UCSD-AML1 (cell line): Measurements from ENCODE around the gene AVEN.

Source experiments
- DNase-seq: peaks from one replicate; lab custom pipeline; 2025; ENCODE audit not compliant: unreplicated experiment; lab: John Stamatoyannopoulos, UW

The AVEN gene

GRCh38 chr15:33923446-33923845 lies 115.6 kb downstream of the AVEN start:
- DNase-seq = no peak

- no peak for DNase-seq
Measured at GRCh38 chr15:33915571-33916407, 123.2 kb downstream of the AVEN start.

- DNase-seq = no peak
Measured at GRCh38 chr15:33913459-33913858, 125.5 kb downstream of the AVEN start.

- DNase-seq = no peak
Measured at GRCh38 chr15:33912326-33912725, 126.7 kb downstream of the AVEN start.

GRCh38 chr15:33910741-33911140 lies 128.3 kb downstream of the AVEN start:
- no peak for DNase-seq

GRCh38 chr15:33908406-33908805 lies 130.6 kb downstream of the AVEN start:
- no peak for DNase-seq

- DNase-seq = no peak
Measured at GRCh38 chr15:33907326-33907725, 131.7 kb downstream of the AVEN start.

GRCh38 chr15:33903661-33904060 lies 135.3 kb downstream of the AVEN start:
- DNase-seq = no peak

- DNase-seq = no peak
Measured at GRCh38 chr15:33902043-33902442, 137.0 kb downstream of the AVEN start.

- no peak for DNase-seq
Measured at GRCh38 chr15:33894193-33894592, 144.8 kb downstream of the AVEN start.

- DNase-seq = no peak
Measured at GRCh38 chr15:33888176-33888575, 150.8 kb downstream of the AVEN start.

- DNase-seq = no peak
Measured at GRCh38 chr15:33882921-33883320, 156.1 kb downstream of the AVEN start.

- DNase-seq = no peak
Measured at GRCh38 chr15:33874156-33874555, 164.8 kb downstream of the AVEN start.

- DNase-seq = no peak
Measured at GRCh38 chr15:33872416-33873106, 166.4 kb downstream of the AVEN start.

- DNase-seq = no peak
Measured at GRCh38 chr15:33871980-33872379, 167.0 kb downstream of the AVEN start.

- DNase-seq = no peak
Measured at GRCh38 chr15:33866101-33866737, 172.8 kb downstream of the AVEN start.

- no peak for DNase-seq
Measured at GRCh38 chr15:33865416-33865815, 173.6 kb downstream of the AVEN start.

- DNase-seq = no peak
Measured at GRCh38 chr15:33864360-33865075, 174.5 kb downstream of the AVEN start.

- DNase-seq = no peak
Measured at GRCh38 chr15:33860754-33861153, 178.2 kb downstream of the AVEN start.

GRCh38 chr15:33859992-33860545 lies 178.9 kb downstream of the AVEN start:
- no peak for DNase-seq

GRCh38 chr15:33858836-33859235 lies 180.2 kb downstream of the AVEN start:
- no peak for DNase-seq
